Measurements from ENCODE around the gene NRDE2.

GRCh38 chr14:90266441-90267154 lies 65.1 kb downstream of the NRDE2 start:
- TF ChIP-seq CTCF (IDR thresholded peaks at IDR 0.05 in 2 of 3, conservative IDR thresholded peaks at IDR 0.05 in 1 of 3; ENCODE audit: borderline replicate concordance in 1 of 3, insufficient read depth in 1 of 3, low read depth in 2 of 3, low read length in 2 of 3): no peak
- TF ChIP-seq SIN3A (IDR thresholded peaks at IDR 0.05; ENCODE audit: low read depth): no peak
- no peak for TF ChIP-seq EZH2 (IDR thresholded peaks at IDR 0.05)
- no peak for TF ChIP-seq CEBPB (IDR thresholded peaks at IDR 0.05; ENCODE audit: low read depth)
- no peak for TF ChIP-seq REST (IDR thresholded peaks at IDR 0.05; ENCODE audit: low read depth)
